ENCODE results near the gene AOC3. TPM values are rescaled to one million over a fixed set of nuclear protein-coding genes. Genes with fewer than 3 reads are reported as not detected.

The AOC3 gene
- total RNA-seq, 1 experiment from 2014 or later, result 2.8 TPM

DNA sequence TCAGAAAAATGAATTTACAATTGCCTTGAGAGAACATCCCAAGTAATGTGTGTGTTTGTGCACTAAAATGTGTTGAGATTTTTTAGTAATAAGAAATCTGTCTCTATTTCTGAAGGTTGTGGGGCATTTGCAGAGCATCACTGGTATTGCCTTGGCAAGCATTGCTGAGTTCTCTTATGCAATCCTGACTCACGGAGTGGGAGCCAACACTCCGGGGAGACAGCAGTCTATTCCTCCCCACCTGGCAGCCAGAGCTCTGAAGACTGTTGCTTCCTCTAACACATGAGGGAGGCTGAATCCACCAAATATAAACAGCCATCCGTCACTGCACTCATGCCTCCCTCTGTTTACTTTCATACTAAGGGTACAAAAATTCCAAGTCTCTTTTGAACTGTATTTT is 41.7 kb upstream of the AOC3 start:
- Histone ChIP-seq H2AFZ (ENCODE audit: low read length) (no peak overlapping the region), H3T11ph (ENCODE audit: low read length) (no peak overlapping the region), H3K56ac (ENCODE audit: insufficient read length, low read depth, low read length) (no peak overlapping the region), H3K9me3 (ENCODE audit: control insufficient read depth, low read depth, low read length) (no peaks in the 10 kb centered on the region), H2BK20ac (ENCODE audit: low read depth, low read length, poor library complexity, severe bottlenecking) (no peak overlapping the region), H4K5ac (ENCODE audit: insufficient read length, low read depth, low read length) (no peak overlapping the region), H2BK12ac (ENCODE audit: insufficient read length, low read depth, low read length) (no peak overlapping the region), H3K18ac (ENCODE audit: insufficient read length, low read depth, low read length) (no peak overlapping the region), H3K14ac (ENCODE audit: insufficient read depth, low read length) (no peak overlapping the region), H3K4ac (ENCODE audit: low read depth, low read length) (no peak overlapping the region), H2AK5ac (ENCODE audit: insufficient read length, low read length) (no peak overlapping the region), H3K23me2 (ENCODE audit: insufficient read length, low read depth, low read length, poor library complexity, severe bottlenecking) (no peaks in the 10 kb centered on the region), H3K9ac (ENCODE audit: extremely low read depth, insufficient read length, low read length) (no peak overlapping the region), H2BK120ac (ENCODE audit: low read depth, low read length, poor library complexity, severe bottlenecking) (no peak overlapping the region), H3K79me2 (ENCODE audit: insufficient read depth, low read length) (no peaks in the 10 kb centered on the region), H4K20me1 (ENCODE audit: control insufficient read depth, insufficient read depth, insufficient read length) (no peaks in the 10 kb centered on the region), H2BK15ac (ENCODE audit: low read depth, low read length) (no peak overlapping the region), H3K4me2 (ENCODE audit: insufficient read depth, insufficient read length, low read length) (no peak overlapping the region), H4K8ac (replicated peaks; ENCODE audit: insufficient read length, low read depth, low read length) (no peak overlapping the region), H4K91ac (ENCODE audit: insufficient read length, low read depth, low read length) (no peak overlapping the region), H2BK5ac (ENCODE audit: insufficient read length, low read length) (no peak overlapping the region), H3K27ac (ENCODE audit: insufficient read length, low read depth, low read length) (no peak overlapping the region), H3K27me3 (ENCODE audit: insufficient read depth, low read length) (no peaks in the 10 kb centered on the region), H3K79me1 (ENCODE audit: insufficient read depth, low read depth, low read length, poor library complexity, severe bottlenecking) (no peaks in the 10 kb centered on the region), H3K4me1 (ENCODE audit: insufficient read depth, low read length) (no peaks in the 10 kb centered on the region), H3K23ac (ENCODE audit: insufficient read length, low read depth, low read length) (no peak overlapping the region)
- TF ChIP-seq, protein P1, sequence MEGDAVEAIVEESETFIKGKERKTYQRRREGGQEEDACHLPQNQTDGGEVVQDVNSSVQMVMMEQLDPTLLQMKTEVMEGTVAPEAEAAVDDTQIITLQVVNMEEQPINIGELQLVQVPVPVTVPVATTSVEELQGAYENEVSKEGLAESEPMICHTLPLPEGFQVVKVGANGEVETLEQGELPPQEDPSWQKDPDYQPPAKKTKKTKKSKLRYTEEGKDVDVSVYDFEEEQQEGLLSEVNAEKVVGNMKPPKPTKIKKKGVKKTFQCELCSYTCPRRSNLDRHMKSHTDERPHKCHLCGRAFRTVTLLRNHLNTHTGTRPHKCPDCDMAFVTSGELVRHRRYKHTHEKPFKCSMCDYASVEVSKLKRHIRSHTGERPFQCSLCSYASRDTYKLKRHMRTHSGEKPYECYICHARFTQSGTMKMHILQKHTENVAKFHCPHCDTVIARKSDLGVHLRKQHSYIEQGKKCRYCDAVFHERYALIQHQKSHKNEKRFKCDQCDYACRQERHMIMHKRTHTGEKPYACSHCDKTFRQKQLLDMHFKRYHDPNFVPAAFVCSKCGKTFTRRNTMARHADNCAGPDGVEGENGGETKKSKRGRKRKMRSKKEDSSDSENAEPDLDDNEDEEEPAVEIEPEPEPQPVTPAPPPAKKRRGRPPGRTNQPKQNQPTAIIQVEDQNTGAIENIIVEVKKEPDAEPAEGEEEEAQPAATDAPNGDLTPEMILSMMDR (conservative IDR thresholded peaks at IDR 0.05), result no peak
- Mint-ChIP-seq H3K9me3 (no peaks in the 10 kb centered on the region), H3K27me3 (ENCODE audit: low read depth) (no peaks in the 10 kb centered on the region; the same call in 1 of the 2 replicates), H3K36me3 (ENCODE audit: insufficient read depth in 1 of 3, low read depth in 3 of 3) (peaks cover 2 to 36% (median 30%) of the 10 kb centered on the region in 3 experiments; a peak in 5 of 7 replicates), H3K4me1 (no peaks in the 10 kb centered on the region), H3K4me3 (no peak overlapping the region), H3K27ac (no peak overlapping the region)
- no peak for DNase-seq
- no CpG with 5 or more reads among the region's 3 CpGs for WGBS (ENCODE audit: extremely low coverage, insufficient read length, low lambda C conversion rate)

Measured in H9 (cell line).